Adipocyte (in vitro differentiated cells): ENCODE measurements around the gene KIF3B.
A peak's percentile ranks its signal among the peaks of the same experiment; 100 is the strongest.
"Not testable (repeated sequence)": the region's sequence is repeated elsewhere in the genome, so short reads cannot be mapped to it uniquely, and the experiment has no call there.

Experiments
- DNase-seq: peaks from one replicate; pipeline ENCODE4 v3.0.0-alpha.2; 2015; ENCODE audit warnings: low read depth
- H3K27me3 ChIP-seq: replicated peaks from 2 replicates; pipeline ENCODE4 v1.7.0; 2013; ENCODE audit warnings: mild to moderate bottlenecking, low read length, moderate library complexity; ENCODE audit not compliant: control insufficient read depth, insufficient read depth
- H3K36me3 ChIP-seq: 2 replicates; pipeline ENCODE4 v1.7.0; 2013; ENCODE audit warnings: low read length, mild to moderate bottlenecking, moderate library complexity; ENCODE audit not compliant: control insufficient read depth, insufficient read depth, severe bottlenecking
- H3K4me1 ChIP-seq: 2 replicates; pipeline ENCODE4 v1.7.0; 2013; ENCODE audit warnings: mild to moderate bottlenecking, low read length, moderate library complexity; ENCODE audit not compliant: control insufficient read depth, insufficient read depth
- H3K4me3 ChIP-seq: 2 replicates; pipeline ENCODE4 v1.7.0; 2013; ENCODE audit warnings: mild to moderate bottlenecking, low read length, moderate library complexity
- H3K9ac ChIP-seq: 2 replicates; pipeline ENCODE4 v1.7.0; 2013; ENCODE audit warnings: mild to moderate bottlenecking, low read length, moderate library complexity
- H3K9me3 ChIP-seq: 2 replicates; pipeline ENCODE4 v1.7.0; 2013; ENCODE audit warnings: mild to moderate bottlenecking, low read length, moderate library complexity; ENCODE audit not compliant: control insufficient read depth

The KIF3B gene

GRCh38 chr20:32353848-32354496 is 76.5 kb downstream of the KIF3B start:
- H3K4me3 ChIP-seq = peak overlapping the region; percentile 36
- no peak for DNase-seq
- peaks cover 36% of the 10 kb centered on the region for H3K4me1 ChIP-seq
- peak overlapping the region; percentile 49 for H3K9ac ChIP-seq
- no peaks in the 10 kb centered on the region for H3K27me3 ChIP-seq
- no peaks in the 10 kb centered on the region for H3K9me3 ChIP-seq
- no peaks in the 10 kb centered on the region for H3K36me3 ChIP-seq

DNA sequence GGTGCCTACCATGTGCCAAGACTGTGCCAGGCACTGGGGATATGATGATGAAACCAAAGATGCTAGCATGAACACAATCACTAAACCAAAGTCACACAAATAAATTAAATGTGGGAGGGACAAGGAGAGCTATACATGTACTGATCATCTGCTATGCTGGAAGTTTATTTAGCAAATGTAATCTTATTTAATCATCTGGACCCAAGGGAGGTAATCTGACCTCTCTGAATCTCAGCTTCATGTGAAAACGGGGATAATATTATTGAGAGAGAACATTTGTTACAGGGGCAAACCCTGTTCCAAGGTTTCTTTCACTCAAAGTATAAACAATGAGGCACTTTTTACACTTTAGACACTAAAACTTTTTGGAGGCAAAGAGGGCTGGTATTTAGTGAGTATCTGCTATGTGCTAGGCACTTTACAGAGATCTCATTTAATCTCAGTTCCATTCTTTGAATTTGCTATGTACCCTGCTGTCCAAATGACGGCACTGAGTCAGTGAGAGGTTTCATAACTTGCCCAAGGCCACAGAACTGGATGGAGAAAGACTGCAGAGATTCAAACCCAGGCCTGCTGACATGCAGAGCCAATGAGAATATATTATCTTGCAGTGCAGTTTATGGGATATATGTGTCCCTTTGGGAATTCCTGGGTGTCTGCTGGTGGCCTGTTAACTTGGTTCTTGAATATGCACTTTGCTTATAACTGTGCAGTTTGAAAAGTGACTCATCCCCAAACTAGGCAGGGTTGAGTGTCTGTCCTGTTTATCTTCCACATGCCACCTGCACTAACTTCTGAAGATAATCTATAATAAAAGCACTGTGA is 77.4 kb downstream of the KIF3B start:
- H3K9me3 ChIP-seq = no peaks in the 10 kb centered on the region
- peak; percentile 68 for DNase-seq
- H3K4me1 ChIP-seq = peaks cover 39% of the 10 kb centered on the region
- no peaks in the 10 kb centered on the region for H3K36me3 ChIP-seq
- peak overlapping the region; percentile 36 for H3K4me3 ChIP-seq
- H3K9ac ChIP-seq = peak overlapping the region; percentile 50
- no peaks in the 10 kb centered on the region for H3K27me3 ChIP-seq

- no peak for DNase-seq
- H3K4me1 ChIP-seq = peaks cover 46% of the 10 kb centered on the region
- H3K9ac ChIP-seq = peak overlapping the region; percentile 50
- H3K36me3 ChIP-seq = no peaks in the 10 kb centered on the region
- no peaks in the 10 kb centered on the region for H3K9me3 ChIP-seq
- no peaks in the 10 kb centered on the region for H3K27me3 ChIP-seq
- H3K4me3 ChIP-seq = peak overlapping the region; percentile 33
These were observed 78.0 kb downstream of the KIF3B start for GRCh38 chr20:32355417-32355841.

- H3K9me3 ChIP-seq, H3K36me3 ChIP-seq, H3K27me3 ChIP-seq: not testable (repeated sequence)
- Histone ChIP-seq H3K4me1 (peaks cover 52% of the 10 kb centered on the region), H3K9ac (peak overlapping the region; percentile 98), H3K4me3 (peak overlapping the region; percentile 92)
- peak; percentile 34 for DNase-seq
These were observed 78.6 kb downstream of the KIF3B start for GRCh38 chr20:32355907-32356621.

DNA sequence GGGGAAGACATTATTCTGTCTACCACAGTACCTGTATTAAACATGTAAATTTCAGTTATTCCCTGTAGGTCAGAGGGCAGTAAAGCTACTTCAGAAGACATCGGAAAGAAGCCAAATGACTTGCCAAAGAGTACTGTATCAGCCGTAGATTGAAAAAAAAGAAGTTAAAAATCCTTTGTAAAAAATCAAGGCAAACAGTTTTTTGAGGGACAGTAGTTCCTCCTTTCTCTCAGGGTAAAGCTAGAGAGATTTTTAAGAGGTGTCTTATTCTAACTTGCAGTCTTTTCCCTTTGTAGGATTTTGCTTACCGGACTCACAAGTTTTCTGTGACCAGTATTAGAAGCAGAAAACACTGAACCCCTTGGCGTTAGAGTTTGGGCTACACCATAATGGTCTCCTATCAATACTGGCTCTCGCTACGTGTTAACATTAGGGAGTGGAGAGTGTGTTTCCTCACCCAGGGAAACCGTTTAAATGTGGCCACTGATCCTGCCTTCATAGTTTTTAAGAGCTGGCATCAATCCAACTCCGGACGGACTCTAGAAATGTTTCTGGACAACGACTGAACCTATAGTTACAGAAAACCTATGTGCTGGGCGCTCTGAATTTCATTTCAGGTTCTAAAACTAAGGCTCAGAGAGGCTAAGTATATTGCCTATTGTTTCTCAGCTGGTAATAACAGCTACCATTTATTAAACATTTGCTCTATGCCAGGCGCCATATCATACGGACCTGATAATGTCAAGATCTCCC is 79.3 kb downstream of the KIF3B start:
- Histone ChIP-seq H3K9me3 (no peaks in the 10 kb centered on the region), H3K4me3 (peak overlapping the region; percentile 92), H3K27me3 (no peaks in the 10 kb centered on the region), H3K36me3 (no peaks in the 10 kb centered on the region), H3K9ac (peak overlapping the region; percentile 98), H3K4me1 (peaks cover 55% of the 10 kb centered on the region)
- DNase-seq = no peak

DNA sequence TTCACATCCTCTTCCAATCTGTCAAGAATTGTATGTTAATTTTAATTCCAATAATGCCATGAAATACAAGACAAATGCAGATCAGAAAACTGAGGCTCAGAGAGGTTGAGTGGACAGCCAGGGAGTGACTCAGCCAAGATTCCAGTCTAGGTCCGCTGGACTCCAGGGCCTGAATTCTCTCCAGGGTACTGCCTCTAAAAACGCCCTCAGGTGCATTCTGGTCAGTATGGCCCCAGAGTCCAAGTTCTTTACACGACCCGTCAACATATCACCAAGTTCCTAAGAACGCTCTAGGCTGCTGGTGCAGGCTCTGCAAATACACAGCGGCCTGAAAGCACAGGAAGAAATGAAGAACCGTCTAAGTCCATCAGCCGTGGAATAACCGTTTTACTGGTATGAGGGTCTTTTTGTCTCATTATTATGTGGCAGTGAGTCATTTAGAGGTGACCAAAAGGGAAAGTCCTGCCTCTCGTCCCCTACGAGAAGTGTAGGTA is 80.0 kb downstream of the KIF3B start:
- no peaks in the 10 kb centered on the region for H3K36me3 ChIP-seq
- DNase-seq = peak; percentile 66
- H3K9ac ChIP-seq = peak overlapping the region; percentile 98
- H3K9me3 ChIP-seq = no peaks in the 10 kb centered on the region
- H3K4me1 ChIP-seq = peaks cover 55% of the 10 kb centered on the region
- H3K4me3 ChIP-seq = peak overlapping the region; percentile 92
- H3K27me3 ChIP-seq = no peaks in the 10 kb centered on the region

DNA sequence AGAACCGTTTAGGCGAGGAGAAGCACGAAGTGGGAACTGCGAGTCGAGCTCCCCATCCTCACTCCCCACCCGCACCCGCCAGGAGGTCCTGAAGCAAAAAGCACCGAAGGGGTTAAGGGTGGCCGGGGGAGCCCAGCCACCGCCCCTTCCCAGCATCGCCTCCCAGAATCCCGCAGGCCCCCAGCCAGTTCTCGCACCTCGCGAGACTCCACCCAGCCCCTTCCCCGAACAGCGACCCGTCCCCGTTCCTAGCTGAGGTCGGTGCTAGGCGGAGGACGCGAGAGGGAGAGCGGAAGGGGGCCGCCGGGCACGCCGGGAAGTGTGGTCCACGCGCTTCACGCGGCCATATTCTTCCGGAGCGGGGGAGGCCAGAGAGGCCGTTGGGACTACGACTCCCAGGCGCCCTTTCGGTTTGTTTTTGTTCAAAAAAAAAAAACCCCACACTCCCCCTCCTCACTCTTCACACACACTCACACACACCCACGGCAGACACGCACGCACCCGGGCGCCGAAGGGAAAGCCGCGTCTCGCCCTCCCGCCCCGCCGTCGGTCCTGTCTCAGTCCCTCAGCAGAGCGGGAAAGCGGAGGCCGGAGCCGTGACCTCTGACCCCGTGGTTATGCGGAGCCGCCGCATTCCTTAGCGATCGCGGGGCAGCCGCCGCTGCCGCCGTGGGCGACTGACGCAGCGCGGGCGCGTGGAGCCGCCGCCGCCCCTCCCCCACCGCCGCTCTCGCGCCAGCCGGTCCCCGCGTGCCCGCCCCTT is 80.6 kb downstream of the KIF3B start, which contains the start of gene ASXL1:
Gene ASXL1, plus strand, starts transcription at position 463 of the 763 bp plus-strand sequence. CDS start 445 bp downstream, outside the sequence.
- Histone ChIP-seq H3K4me3 (peak within 1 kb of the TSS; percentile 94), H3K9ac (peak within 1 kb of the TSS; percentile 98), H3K4me1 (peaks cover 60% of the 10 kb centered on the region), H3K27me3 (no peaks in the 10 kb centered on the region), H3K9me3 (no peaks in the 10 kb centered on the region), H3K36me3 (no peaks in the 10 kb centered on the region)
- peak; percentile 98 for DNase-seq

- peak overlapping the region; percentile 98 for H3K9ac ChIP-seq
- H3K36me3 ChIP-seq = no peaks in the 10 kb centered on the region
- no peak for DNase-seq
- no peaks in the 10 kb centered on the region for H3K9me3 ChIP-seq
- H3K27me3 ChIP-seq = no peaks in the 10 kb centered on the region
- H3K4me1 ChIP-seq = peaks cover 65% of the 10 kb centered on the region
- peak overlapping the region; percentile 94 for H3K4me3 ChIP-seq
These were observed 81.1 kb downstream of the KIF3B start for GRCh38 chr20:32358632-32358882.

GRCh38 chr20:32358883-32359632 is 81.6 kb downstream of the KIF3B start:
- Histone ChIP-seq H3K9ac (peak overlapping the region; percentile 90), H3K9me3 (no peaks in the 10 kb centered on the region), H3K4me3 (peak overlapping the region; percentile 94), H3K4me1 (peaks cover 69% of the 10 kb centered on the region), H3K27me3 (no peaks in the 10 kb centered on the region), H3K36me3 (no peaks in the 10 kb centered on the region)
- DNase-seq = peak; percentile 86
